Retinal pigment epithelial cell (primary cell): ENCODE measurements around the gene DYNC1LI1.

Experiments
- DNase-seq: peaks from one replicate; pipeline ENCODE4 v3.0.0-alpha.2; 2010; ENCODE audit warnings: low read depth
- H3K4me3 ChIP-seq: 2 replicates; pipeline ENCODE4 v1.5.1; 2011; ENCODE audit warnings: mild to moderate bottlenecking, low read length, control low read depth, moderate library complexity
- TF ChIP-seq, protein P1 (sequence below): conservative IDR thresholded peaks from 2 replicates; pipeline ENCODE4 v1.5.1; 2011; ENCODE audit warnings: low read depth, low read length, control low read depth, inconsistent platforms

Gene DYNC1LI1

DNA sequence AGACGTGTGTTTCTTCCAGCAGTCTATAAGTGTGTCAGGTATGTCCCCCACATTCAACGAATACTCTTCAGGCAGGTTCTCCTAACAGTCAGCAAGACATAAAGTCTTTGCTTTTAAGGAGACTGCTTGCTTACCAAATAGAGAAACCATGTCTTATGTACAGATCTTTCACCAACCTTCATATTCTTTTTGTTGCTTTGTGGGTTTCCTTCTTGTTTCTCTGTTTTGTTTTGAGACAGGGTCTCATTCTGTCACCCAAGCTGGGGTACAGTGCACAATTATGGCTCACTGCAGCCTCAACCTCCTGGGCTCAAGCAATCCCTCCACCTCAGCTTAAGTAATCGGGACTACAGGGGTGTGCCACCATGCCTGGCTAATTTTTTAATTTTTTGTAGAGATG is 14.3 kb downstream of the DYNC1LI1 start:
- no peak overlapping the region for H3K4me3 ChIP-seq
- TF ChIP-seq, protein P1, sequence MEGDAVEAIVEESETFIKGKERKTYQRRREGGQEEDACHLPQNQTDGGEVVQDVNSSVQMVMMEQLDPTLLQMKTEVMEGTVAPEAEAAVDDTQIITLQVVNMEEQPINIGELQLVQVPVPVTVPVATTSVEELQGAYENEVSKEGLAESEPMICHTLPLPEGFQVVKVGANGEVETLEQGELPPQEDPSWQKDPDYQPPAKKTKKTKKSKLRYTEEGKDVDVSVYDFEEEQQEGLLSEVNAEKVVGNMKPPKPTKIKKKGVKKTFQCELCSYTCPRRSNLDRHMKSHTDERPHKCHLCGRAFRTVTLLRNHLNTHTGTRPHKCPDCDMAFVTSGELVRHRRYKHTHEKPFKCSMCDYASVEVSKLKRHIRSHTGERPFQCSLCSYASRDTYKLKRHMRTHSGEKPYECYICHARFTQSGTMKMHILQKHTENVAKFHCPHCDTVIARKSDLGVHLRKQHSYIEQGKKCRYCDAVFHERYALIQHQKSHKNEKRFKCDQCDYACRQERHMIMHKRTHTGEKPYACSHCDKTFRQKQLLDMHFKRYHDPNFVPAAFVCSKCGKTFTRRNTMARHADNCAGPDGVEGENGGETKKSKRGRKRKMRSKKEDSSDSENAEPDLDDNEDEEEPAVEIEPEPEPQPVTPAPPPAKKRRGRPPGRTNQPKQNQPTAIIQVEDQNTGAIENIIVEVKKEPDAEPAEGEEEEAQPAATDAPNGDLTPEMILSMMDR: no peak

DNA sequence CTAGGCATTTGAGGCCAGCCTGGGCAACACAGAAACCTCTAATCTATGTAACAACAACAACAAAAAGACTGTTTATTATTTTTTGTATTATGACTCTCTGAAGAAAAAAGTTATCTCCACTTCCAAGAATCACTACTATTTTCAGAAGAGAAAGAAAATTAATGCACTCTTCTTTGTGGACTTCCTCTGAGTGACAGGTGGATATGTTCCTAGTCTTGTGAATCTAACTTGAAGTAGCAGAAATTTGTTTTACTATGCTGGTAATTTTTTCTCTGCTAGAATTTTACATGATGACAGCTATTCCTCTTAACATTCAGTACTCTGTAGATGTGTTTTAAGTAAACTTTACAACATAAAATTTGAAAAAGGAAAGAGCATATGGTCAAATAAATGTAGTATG is 16.7 kb downstream of the DYNC1LI1 start:
- no peak for DNase-seq
- no peak overlapping the region for H3K4me3 ChIP-seq
- TF ChIP-seq, protein P1: no peak

More for the DNA sequence above, 14.3 kb downstream of the DYNC1LI1 start:
- DNase-seq: no peak

DNA sequence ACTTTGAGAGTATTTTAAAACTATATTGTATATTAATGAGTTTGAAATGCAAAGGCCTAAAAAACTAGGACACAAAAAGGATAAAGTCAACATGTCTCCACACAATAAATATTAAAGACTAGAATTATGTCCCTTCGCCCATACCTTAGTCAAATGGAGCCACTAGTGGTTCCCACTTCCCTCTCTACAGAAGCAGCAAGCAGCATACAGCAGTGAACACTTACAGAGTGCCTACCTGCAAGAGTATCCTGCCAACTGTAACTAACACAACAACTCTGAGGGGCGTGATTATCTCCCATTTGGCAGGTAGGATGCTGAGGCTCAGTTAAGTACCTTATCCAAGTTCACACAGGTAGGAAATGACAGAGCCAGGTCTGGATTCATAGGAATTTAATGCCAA is 17.2 kb downstream of the DYNC1LI1 start:
- no peak overlapping the region for H3K4me3 ChIP-seq
- TF ChIP-seq, protein P1: no peak
- no peak for DNase-seq

DNA sequence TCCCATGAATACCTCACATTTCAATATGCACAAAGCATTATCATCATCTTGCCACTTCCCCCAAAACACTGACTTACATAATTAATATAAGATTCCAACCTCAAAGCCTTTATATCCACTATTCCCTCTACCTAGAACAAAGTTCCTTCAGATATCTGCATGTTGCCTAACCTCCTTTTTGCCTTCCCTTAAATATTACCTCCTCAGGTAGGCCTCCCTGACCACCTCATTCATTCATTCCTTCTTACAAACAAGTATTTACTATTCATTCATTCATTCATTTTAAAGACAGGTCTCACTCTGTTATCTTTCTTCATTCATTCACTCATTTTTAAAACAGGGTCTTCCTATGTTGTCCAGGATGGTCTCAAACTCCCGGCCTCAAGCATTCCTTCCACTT is 18.6 kb downstream of the DYNC1LI1 start:
- DNase-seq: no peak
- no peak overlapping the region for H3K4me3 ChIP-seq
- TF ChIP-seq, protein P1: no peak

DNA sequence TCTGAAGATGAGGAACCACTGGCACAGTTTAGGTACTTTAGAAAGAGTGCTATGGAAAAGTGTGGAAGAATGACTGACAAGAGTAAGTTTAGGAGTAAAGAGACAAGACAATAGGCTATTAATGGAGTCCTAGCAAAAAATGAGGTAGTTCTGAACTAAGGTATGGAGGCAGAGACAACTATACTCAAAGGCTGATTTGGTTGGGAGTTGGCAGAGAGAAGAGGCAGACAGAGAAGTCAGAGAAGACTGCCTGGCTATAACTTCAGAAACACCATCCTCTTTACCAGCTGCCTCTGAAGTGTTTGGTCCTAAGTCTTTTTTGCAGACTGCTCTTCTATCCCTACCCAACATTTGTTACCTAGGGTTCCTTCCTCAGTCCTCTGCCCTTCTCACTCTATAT is 19.2 kb downstream of the DYNC1LI1 start:
- DNase-seq: no peak
- TF ChIP-seq, protein P1: no peak
- H3K4me3 ChIP-seq: no peak overlapping the region

DNA sequence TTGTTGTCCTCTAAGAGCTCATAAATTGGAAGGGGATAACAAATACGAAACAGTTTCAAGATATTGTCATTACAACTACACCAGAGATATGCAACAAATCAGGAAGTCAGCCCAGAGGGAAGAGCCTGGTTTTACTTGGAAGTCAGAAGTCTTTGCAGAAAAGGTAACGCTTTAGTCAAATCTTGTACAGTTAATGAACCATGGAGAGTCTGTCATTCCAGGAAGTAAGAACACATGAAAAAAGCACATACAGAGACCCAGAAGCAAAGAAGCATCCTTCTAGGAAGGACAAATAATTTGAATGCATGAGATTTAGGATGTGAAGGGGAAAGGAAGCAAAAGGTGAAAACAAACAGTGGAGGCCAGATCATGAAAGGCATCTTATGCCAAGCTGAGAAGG is 19.6 kb downstream of the DYNC1LI1 start:
- no peak for DNase-seq

DNA sequence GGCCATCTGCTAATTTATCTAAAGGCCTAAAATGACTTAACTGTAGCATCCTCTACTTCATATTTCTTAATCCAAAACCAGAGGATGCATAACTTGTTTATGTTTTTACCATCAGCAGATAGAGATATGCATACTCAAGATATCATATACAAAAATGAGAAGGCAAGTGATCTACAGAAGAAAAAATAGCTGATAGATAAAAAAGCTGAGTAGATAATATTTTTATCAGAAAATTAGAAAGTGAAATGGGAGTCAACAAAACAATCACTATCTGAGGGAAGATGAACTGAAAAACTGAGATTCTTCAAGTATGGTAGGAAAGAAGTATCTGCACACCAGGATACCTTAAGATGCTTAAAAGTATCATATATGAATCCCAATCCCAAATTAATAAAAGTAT is 25.4 kb downstream of the DYNC1LI1 start:
- no peak overlapping the region for H3K4me3 ChIP-seq
- DNase-seq: no peak
- TF ChIP-seq, protein P1: no peak

More for the DNA sequence above, 19.6 kb downstream of the DYNC1LI1 start:
- H3K4me3 ChIP-seq: no peak overlapping the region
- TF ChIP-seq, protein P1: no peak
